AG04449 (cell line): ENCODE data around the gene USP47.

Source experiments
- CTCF ChIA-PET: fragments of 350-600 bp; formaldehyde crosslinking; extraction: SDS; loops from one replicate; lab custom pipeline; 2021; ENCODE audit warnings: antibody characterized with exemption; lab: Yijun Ruan, JAX
- POLR2A ChIA-PET: fragments of 400-600, 350-600 bp; formaldehyde crosslinking; extraction: SDS; loops from one replicate; lab custom pipeline; 2020; ENCODE audit warnings: antibody characterized with exemption, inconsistent platforms; lab: Yijun Ruan, JAX
- DNase-seq: peaks from one replicate; pipeline ENCODE4 v3.0.0-alpha.2; 2010; ENCODE audit warnings: low read depth, low spot score
- H3K4me3 ChIP-seq: 2 replicates; pipeline ENCODE4 v1.5.1; 2011; ENCODE audit warnings: low read depth, mild to moderate bottlenecking, control low read depth, low read length
- CTCF ChIP-seq: IDR thresholded peaks from one replicate; pipeline ENCODE4 v1.5.1; 2011; ENCODE audit warnings: mild to moderate bottlenecking, moderate library complexity, low read length, control low read depth, inconsistent platforms; ENCODE audit not compliant: insufficient read depth; ENCODE audit errors: missing control alignments

Gene USP47

GRCh38 chr11:11948242-11948947, 106.6 kb downstream of the USP47 start:
- CTCF ChIA-PET: interaction anchor here (0.8 to 4.0 kb wide), 3 partner anchors 9 to 19 kb away, joined by 5 to 33 read pairs (median 24); no protein-coding TSS in a partner anchor
- POLR2A ChIA-PET: no interaction called here
- no peak overlapping the region for H3K4me3 ChIP-seq
- DNase-seq: no peak
- TF ChIP-seq CTCF: no peak

- ChIA-PET POLR2A (no interaction called here), CTCF (interaction anchor here (1.1 to 1.2 kb wide), 2 partner anchors 17 kb away, joined by 3 to 7 read pairs; no protein-coding TSS in a partner anchor)
- no peak for DNase-seq
- H3K4me3 ChIP-seq: no peak overlapping the region
- no peak for TF ChIP-seq CTCF
These were observed 107.7 kb downstream of the USP47 start for GRCh38 chr11:11949482-11949881.

- DNase-seq: no peak
- no peak overlapping the region for H3K4me3 ChIP-seq
- ChIA-PET CTCF (no interaction called here), POLR2A (no interaction called here)
- no peak for TF ChIP-seq CTCF
These were observed 110.3 kb downstream of the USP47 start for GRCh38 chr11:11952036-11952435.

- TF ChIP-seq CTCF: no peak
- no peak for DNase-seq
- H3K4me3 ChIP-seq: no peak overlapping the region
- POLR2A ChIA-PET: no interaction called here
- CTCF ChIA-PET: interaction anchor here (0.9 to 4.7 kb wide), 7 partner anchors 8 to 157 kb away, joined by 3 to 24 read pairs (median 5); no protein-coding TSS in a partner anchor
These were observed 114.2 kb downstream of the USP47 start for GRCh38 chr11:11956006-11956405.

GRCh38 chr11:11958403-11959231, 116.8 kb downstream of the USP47 start:
- ChIA-PET CTCF (interaction anchor here (1.0 to 4.7 kb wide), 5 partner anchors 8 to 26 kb away, joined by 3 to 24 read pairs (median 3); no protein-coding TSS in a partner anchor), POLR2A (no interaction called here)
- no peak for TF ChIP-seq CTCF
- DNase-seq: no peak
- no peak overlapping the region for H3K4me3 ChIP-seq

GRCh38 chr11:11959601-11960000, 117.8 kb downstream of the USP47 start:
- POLR2A ChIA-PET: no interaction called here
- TF ChIP-seq CTCF: no peak
- CTCF ChIA-PET: interaction anchor here (0.9 to 4.7 kb wide), 4 partner anchors 7 to 28 kb away, joined by 3 to 24 read pairs (median 12); no protein-coding TSS in a partner anchor
- H3K4me3 ChIP-seq: no peak overlapping the region
- no peak for DNase-seq
